Kidney capillary endothelial cell (primary cell): Measurements from ENCODE around the gene AOX1.
"Not testable (repeated sequence)": the region's sequence is repeated elsewhere in the genome, so short reads cannot be mapped to it uniquely, and the experiment has no call there.

ENCODE experiments used
- DNase-seq: peaks from one replicate; pipeline ENCODE4 v3.0.0-alpha.2; 2018; ENCODE audit warnings: low spot score

The AOX1 gene

DNA sequence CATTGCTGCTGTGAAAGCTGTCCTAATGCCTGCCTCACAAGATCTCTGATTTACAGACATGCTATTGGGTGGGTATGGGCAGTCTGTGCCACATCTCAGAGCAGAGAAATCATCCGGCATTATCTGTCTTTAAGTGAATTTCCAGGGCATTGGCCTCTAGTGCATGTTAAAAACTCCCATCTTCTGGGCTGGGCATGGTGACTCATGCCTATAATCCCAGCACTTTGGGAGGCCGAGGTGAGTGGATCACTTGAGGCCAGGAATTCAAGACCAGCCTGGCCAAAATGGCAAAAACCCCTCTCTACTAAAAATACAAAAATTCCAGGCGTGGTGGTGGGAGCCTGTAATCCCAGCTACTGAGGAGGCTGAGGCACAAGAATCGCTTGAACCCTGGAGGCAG, 42.6 kb downstream of the AOX1 start:
- not testable (repeated sequence) for DNase-seq

DNA sequence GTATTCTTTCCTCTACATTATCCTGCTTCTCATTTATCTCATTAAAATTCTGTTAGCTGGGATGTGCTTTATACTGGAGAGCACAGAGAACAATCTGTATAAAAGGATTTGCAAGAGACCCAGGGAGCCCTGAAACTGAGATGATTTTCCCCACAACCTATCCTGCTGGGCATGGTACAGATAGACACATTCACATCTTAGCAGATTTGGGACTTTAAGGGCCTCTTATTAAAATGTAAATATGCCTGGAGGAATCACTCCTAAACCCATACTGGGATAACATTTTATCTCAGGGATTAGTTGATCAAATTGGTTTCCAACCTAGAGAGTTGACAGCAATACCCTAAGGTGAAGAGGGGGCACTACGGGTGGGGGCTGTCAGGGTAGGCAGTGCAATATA, 45.5 kb downstream of the AOX1 start:
- no peak for DNase-seq

DNA sequence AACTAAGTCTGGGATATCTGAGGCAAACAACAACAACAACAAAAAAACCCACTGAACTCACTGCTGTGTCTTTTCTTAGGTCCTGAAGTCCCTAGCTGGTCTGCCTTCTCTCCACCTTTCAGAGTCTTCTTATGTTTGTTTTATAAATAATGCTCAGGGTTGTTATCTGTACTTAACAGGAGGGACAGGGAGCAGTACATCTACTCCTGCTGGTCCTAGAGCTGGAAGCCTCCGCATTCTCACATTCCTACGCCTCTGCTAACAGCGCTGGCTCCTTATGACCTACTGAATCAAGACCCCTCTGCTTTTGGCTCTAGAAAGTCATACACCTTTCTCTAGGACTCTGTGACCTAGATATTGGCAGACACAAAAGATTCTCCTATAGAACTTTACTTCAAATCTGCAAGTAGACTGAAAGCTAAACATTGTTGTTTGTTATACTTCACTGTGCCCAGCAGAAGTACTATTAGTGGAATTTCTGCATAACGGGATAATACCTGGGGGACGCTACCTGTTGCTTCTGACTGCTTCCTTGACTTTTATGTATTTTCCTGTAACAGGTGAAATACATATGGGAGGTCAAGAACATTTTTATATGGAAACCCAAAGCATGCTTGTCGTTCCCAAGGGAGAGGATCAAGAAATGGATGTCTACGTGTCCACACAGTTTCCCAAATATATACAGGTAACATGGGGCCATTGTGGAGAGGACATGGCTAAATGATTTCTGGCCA, 48.6 kb downstream of the AOX1 start:
- DNase-seq: no peak

DNA sequence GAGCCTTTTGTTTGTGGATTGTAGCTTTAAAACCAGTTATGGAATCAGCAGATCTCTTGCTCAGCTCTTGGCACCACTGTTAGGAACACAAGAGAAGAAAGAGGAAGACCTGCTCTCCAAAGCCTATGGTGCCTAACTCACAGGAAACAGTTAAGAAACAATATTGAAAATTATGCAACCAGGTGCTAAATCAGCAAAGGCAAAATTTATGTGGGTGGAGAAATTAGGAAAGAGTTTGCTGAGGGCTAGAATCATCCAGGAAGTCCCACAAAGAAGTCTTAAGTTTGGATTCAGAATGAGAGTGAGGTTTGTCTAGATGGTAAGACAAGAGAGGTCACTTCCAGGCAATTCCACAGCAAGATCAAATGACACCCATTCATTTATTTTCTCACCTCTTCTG, 49.4 kb downstream of the AOX1 start:
- no peak for DNase-seq

DNA sequence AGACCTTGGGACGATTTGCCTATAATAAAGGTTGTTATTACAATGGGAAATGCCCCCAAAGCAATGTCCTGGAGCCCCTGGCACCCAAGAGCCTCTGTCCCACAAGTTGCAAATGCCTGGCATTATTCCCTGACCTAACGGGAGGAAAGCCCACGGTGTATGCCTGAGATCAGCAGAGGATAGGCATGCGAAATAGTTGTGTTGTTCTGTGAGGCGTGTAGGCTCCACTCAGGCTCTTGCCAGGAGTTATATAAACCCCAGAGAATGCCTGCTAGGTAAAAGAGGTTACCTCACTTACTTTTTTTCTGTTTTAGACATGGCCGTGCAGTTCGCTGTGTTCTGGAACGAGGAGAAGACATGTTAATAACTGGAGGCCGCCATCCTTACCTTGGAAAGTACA, 52.1 kb downstream of the AOX1 start:
- DNase-seq: no peak

DNA sequence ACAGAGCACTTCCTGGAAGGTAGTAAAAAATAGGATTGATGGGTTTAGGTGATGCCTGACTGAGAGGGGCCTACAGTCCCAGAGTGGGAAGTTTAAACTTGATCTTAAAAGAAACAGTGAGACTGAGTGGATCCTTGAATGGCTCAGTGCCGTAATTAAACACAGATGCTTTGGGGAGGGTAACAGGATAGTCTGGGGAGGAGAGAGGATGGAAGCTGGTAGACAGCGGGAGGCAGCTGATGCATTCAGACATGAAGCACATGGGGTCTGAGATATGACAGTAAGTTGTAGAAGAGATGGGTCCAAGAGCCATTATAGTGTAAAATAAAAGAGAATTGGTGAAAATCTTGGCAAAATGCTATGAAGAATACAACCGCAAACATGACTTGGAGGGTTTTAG, 54.4 kb downstream of the AOX1 start:
- DNase-seq: no peak

DNA sequence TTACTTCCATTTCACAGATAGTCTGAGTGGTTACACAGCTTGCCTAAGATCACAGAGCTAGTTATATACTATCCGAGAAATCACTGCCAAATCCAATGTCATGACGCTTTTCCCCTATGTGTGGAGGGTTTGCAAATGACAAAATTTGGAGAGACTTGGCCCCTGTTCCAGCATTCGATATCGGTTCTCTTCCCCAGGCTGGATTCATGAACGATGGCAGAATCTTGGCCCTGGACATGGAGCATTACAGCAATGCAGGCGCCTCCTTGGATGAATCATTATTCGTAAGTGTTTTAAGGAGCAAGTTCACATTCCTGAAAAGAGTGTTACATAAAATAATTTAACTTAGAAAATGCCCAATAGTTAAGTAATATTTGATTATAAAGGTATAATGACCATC, 55.1 kb downstream of the AOX1 start:
- DNase-seq: no peak

DNA sequence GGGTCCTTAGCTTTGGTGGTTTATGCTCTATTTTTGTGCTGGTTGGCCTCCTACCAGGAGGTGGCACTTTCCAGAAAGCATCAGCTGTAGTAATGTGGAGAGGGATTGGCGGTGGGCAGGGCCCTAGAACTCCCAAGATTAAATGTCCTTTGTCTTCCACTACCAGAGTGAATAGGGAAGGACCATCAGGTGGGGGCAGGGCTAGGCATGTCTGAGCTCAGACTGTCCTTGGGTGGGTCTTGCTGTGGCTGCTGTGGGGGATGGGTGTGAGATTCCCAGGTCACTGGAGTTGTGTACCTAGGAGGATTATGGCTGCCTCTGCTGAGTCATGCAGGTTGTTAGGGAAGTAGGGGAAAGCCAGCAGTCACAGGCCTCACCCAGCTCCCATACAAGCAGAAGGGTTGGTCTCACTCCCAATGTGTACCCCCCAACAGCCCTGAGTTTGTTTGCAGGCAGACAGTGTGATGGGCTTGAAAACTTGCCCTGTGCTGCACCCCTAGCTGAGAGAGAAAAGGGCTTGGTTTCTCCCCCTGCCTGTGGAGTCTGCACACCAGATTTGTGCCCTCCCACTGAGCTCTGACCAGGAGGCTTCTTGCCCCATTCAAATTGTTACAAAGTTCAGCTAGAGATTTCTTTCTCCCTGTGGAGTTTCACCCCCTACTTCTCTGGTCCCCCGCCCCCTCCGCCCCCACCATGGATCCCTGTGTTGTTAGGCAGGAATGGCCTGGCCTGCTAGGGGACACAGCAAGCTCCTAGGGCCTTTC, 62.9 kb downstream of the AOX1 start:
- DNase-seq: not testable (repeated sequence)

DNA sequence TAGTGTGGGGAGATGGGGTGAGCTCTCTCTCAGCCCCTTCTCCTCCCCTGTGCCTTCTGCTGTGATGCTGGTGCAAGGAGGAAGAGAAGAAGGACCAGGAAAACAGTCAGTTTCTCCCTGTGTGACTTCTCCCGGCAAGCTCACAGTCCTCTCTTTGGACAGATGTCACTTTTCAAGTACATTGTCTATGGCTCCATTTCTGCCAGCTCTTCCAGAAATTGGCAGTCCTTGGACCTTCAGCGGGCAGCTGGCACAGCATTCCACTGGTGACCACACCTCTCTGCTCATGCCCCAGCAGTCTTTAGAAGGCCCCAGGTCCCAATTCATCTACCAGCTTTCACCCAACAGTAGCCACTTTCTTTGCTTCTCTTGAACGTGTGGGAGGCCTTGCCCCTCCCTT, 63.9 kb downstream of the AOX1 start:
- DNase-seq: no peak

DNA sequence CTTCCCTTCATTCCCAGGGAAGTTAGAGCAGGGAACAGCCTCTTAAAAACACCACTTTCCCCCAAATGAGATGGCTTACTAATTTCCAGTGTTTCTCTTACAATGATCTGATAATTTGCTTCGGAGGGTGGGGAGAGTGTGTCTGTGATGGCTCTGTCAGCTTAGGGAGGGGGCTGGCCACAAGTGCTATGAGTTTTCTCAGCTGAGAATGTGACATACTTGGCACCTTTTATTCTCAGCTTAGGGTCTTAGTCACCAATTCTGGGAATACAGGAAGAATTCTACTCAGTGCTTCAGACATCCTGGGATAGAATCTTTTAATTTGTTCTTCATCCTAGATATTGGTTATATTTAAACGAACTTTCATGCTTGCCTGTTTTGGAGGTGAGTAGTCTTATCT, 64.4 kb downstream of the AOX1 start:
- no peak for DNase-seq

DNA sequence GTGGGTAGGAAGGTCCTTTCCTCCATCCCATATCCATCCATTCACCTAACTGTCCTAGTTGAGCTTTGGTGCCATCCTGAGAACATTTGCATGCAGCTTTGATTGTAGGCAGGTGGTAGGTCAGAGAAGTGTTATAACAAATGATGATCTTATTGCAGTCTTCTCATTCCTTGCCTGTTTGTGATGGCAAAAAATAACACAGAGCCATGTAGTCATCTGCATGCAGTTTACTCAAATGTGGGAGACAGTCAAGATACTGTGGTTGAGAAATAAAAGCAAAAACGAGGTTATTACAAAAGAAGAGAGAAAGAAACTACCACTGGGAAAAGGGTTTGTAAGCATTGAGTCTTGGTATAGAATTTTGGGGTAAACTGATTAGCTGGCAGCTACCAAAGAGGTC, 66.3 kb downstream of the AOX1 start:
- DNase-seq: no peak

DNA sequence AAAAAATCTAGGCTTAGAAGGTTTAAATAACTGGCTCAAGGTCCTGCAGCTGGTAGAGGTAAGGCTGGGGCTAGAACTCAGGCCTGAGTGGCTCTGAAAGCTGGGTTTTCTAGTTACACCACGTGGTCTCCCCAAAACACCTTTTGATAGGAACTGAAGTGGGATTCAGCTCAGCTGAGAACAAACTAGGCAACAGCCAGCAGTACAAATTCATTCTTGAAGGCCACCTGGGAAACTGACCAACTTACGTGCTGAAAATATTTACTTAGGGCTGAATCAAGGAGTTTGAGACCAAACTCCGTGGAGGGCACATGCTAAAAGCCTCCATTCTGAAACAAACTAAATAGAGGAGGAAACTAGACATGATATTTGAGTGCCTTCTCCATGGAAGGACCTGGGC, 67.2 kb downstream of the AOX1 start:
- DNase-seq: no peak

DNA sequence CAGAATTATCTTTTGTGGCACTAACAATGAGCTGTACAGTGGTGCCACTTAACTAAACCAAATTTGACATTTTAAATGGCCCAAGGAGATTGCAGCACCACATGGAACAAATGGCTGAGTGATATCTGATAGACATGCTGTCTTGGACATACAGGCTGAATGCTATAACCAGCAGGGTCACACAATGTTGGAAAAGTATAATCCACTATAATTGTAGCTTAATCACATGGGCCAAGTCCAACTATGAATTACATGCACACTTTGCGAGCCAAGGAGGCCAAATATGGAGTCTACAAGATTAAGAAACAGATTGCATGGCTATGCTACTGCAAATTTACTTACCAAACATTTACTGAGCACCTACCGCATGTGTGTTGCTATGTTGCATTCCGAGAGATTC, 69.0 kb downstream of the AOX1 start:
- no peak for DNase-seq

DNA sequence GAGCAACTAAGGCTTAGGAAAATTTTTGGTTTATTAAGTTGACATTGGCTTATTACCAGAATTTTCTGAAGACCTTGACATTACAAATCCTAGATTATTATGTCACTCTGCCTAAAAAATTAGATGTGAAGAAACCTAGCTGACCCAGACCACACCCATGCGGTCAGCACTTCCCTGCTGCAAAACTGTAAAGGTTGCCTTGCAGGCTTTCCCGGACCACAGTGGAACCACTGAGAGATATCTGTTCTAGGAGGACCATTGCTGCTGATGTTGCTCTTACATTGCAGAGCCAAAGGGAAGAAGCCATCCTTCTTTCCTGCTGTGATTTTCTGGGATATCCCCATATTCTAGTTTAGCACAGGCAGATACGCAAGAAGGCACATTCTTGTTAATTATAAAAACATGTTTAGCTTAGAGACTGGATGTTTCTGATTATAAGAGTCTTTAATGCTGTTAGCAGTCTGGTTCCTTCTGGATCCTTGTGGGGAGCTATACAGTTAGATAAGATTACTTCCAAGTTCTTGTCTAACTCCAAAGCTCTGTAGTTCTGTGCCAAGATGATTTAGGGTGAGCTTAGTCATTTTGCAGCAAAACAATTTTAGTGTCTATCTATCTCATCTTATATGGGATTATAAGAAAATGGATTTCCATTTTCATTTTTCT, 70.2 kb downstream of the AOX1 start:
- no peak for DNase-seq

DNA sequence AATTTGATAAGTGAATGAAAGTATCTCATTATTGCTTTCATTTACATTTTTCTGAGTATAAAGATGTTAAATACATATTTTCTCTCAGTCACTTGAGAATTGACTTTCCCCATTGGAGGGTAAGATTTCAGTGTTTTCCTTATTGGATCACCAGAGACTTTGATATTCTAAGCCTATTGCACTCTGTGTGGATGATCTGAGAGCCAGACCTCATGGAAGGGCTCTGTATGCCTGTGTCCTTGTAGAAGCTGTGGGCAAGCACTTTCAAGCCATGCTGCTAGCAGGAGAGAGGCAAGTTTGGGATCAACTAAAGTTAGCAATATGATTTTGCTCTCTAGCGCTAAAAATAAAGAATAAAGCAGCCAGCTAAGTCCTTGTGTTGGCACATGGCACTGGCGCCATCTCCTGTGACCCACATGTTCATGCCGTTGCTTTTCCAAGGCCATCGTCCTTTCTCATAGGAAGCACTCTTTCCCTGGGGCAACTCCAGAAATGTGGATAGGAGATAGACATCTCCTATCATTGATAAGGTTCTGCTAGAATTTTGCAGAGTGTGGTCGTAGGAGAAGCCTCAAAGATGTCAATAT, 72.6 kb downstream of the AOX1 start:
- no peak for DNase-seq

DNA sequence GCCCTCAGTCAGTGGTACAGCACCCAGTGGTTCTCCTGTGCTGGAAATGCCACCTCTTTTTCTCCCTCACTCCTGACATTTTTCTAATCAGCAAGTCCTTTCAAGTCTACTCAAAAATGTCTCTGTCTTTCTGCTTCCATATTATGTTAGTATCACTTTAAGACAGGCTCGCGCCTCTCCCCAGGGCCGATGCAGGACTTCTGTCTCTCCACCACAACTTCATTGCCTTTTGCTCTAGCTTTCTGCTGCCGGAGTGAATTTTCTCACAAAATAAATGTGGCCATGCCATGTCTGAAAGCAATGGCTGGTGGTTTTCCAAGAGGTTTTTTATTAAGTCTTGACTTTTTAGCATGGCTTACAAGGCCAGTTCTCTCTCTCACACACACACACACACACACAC, 73.6 kb downstream of the AOX1 start:
- DNase-seq: no peak

DNA sequence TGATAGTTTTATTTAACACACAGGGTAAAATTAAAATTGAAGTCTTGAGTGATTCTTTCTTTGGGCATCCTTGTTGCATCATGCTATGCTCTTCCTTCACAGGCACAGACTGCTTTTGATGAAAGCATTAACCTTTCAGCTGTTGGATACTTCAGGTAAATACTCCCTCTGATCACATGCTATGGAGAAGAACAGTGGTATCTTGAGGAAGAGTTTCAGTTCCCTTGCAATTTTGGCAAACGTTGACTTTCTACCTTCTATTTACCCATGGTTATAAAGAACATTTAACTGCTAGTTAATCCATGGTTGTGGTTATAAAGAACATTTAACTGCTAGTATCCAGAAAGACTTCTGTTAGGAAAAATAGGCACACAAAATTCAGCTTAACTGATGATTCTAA, 75.7 kb downstream of the AOX1 start:
- no peak for DNase-seq

DNA sequence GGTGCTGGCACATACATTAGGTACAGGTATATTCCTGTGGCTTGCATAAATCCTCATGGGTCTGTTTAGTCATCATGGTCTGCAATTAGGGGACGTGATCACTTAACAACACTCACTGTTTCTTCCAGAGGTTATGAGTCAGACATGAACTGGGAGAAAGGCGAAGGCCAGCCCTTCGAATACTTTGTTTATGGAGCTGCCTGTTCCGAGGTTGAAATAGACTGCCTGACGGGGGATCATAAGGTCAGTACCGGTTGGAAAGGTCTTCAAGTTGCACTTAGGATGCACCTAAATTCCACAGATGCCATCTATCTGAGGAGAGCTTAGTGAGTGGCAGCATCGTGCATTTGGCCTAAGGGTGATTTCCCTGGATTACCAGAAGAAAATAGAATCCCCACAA, 76.9 kb downstream of the AOX1 start:
- peak; percentile 5 for DNase-seq

DNA sequence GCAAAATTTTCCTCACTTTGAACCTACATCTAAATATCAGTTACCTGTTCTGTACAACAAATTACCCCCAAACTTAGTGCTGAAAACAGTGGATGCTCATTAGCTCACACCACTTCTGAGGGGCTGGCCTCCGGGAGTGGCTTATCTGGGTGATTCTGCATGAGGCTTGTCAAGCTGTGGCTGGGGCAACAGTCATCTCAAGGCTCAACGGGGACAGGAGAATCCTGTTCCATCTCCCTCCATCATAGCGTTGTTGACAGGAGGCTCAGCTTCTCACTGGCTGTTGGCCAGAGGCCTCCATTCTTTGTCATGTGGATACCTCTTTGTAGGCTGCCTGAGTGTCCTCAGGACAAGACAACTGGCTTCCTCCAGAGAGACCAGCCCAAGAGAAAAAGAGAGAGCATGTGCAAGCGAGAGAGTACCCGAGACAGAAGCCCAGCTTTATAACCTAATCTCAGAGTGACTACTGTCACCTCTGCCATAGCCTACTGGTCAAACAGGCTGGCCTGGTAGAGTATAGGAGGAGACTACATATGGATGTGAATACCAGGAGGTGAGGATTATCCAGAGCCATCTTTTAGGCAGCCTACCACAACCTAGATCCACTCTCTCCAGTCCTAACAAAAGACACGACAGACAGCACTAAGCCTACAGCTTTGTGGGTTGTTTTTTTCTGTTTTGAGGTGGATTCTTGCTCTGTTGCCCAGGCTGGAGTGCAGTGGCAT, 79.1 kb downstream of the AOX1 start:
- DNase-seq: no peak

DNA sequence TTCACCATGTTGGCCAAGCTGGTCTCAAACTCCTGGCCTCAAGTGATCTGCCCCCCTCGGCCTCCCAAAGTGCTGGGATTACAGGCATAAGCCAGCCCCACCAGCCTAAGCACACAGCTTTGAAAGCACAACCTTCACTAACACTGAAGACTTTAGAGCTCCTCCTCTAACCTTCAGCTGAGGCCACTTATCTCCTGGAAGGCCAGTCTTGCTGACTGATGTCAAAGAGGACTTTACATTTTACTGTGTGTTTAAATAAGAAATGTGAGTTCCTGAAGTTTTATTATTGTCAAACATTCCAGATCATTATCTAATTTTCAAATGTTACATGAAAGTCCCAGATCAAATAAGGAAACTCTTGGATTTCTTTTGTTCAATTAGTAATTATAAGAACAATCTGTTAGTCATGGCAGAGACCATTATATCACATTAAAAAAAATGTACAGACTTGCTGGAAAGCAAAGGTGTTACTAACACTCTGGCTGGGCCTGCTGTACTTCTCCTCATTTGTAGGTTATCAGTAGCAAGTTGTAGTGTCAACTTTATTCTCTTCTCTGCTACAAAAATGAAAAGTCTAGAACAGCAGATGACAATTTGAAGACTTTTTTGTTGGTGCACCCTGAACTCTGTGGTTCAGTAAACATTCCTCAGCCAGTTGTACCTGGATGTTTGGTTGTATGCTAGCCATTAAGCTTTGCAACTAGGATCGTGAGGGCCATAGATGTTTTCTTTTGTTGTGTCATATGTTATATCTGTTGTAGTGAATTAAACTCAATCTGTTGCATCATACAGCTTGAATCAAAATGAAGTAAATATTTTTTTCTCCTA, 80.0 kb downstream of the AOX1 start:
- no peak for DNase-seq

DNA sequence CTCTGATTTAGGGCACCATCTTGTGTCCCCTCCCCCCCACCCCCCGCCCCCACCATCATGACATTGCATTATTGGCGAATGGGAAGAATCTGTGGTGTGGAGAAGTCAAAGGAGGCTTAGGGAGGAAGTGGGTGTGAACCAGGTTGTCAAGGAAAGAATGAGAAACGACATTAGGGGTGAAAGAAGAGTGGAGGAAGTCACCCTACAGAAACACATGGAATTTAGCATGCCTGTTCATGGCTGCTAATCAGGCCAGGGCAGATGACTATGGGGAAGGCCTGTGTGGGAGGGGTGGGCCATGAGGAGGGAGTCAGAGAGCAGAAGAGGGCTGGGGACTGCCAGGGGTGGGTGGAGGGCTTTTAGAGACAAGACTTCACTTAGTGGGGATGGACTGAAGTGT, 81.6 kb downstream of the AOX1 start:
- DNase-seq: no peak
